ENCODE data around the gene B3GAT2. TPM values are rescaled to one million over a fixed set of nuclear protein-coding genes. Genes with fewer than 3 reads are reported as not detected.

B3GAT2 gene
- total RNA-seq, 2 donors from 2014 or later, result 0.07 TPM; not detected in 1

DNA sequence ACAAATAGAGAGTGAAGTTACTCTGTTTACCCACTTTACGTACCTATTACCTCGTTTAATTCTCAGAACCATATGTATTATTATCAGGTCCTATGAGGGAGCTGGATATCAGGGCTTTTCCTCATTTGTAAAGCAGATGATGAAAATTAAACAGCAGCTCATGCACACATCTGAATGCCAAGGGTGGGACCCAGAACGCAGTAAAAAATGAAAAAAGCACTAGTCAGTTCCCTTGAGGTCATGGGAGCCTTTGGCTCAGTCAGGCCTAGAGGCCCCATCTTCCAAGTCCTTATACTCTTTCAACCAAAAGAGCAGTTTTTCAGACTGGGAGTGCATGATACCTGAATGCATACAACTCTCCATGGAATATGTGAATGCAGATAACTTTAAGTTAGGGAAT, 23.0 kb downstream of the B3GAT2 start:
- H3K27me3 ChIP-seq, result no peaks in the 10 kb centered on the region
- TF ChIP-seq, protein P1, sequence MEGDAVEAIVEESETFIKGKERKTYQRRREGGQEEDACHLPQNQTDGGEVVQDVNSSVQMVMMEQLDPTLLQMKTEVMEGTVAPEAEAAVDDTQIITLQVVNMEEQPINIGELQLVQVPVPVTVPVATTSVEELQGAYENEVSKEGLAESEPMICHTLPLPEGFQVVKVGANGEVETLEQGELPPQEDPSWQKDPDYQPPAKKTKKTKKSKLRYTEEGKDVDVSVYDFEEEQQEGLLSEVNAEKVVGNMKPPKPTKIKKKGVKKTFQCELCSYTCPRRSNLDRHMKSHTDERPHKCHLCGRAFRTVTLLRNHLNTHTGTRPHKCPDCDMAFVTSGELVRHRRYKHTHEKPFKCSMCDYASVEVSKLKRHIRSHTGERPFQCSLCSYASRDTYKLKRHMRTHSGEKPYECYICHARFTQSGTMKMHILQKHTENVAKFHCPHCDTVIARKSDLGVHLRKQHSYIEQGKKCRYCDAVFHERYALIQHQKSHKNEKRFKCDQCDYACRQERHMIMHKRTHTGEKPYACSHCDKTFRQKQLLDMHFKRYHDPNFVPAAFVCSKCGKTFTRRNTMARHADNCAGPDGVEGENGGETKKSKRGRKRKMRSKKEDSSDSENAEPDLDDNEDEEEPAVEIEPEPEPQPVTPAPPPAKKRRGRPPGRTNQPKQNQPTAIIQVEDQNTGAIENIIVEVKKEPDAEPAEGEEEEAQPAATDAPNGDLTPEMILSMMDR (IDR thresholded peaks at IDR 0.05), result no peak
- no peaks in the 10 kb centered on the region for H3K36me3 ChIP-seq
- H3K4me1 ChIP-seq, result no peaks in the 10 kb centered on the region
- no peak overlapping the region for H3K4me3 ChIP-seq
- no peak for DNase-seq (ENCODE audit: low spot score)
- H3K27ac ChIP-seq, result no peak overlapping the region
- H3K9me3 ChIP-seq, result peaks cover 0 to 6% of the 10 kb centered on the region in 2 donors

DNA sequence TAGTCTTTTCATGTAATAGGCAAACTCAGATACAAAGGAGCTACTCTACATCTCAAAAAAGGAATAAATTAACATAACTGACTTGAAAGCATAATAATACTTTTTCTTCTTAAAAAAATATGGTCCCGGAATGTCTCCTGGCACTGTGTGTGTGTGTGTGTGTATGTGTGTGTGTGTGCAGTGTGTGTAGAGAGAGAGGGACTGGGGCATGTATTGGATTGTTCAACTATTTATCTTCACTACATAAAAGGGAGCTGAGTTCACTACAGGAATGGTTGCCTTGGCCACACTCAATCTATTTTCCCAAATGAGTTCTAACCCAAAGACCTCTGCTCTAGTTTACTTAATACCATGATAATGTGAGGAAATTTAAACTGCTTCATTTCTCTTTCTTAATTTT, 51.1 kb downstream of the B3GAT2 start:
- no peak overlapping the region for H3K4me3 ChIP-seq
- no peaks in the 10 kb centered on the region for H3K27me3 ChIP-seq
- no peaks in the 10 kb centered on the region for H3K36me3 ChIP-seq
- no peaks in the 10 kb centered on the region for H3K9me3 ChIP-seq
- no peak overlapping the region for H3K27ac ChIP-seq
- no peak for DNase-seq (ENCODE audit: low spot score)
- TF ChIP-seq, protein P1 (IDR thresholded peaks at IDR 0.05), result no peak
- H3K4me1 ChIP-seq, result no peaks in the 10 kb centered on the region

DNA sequence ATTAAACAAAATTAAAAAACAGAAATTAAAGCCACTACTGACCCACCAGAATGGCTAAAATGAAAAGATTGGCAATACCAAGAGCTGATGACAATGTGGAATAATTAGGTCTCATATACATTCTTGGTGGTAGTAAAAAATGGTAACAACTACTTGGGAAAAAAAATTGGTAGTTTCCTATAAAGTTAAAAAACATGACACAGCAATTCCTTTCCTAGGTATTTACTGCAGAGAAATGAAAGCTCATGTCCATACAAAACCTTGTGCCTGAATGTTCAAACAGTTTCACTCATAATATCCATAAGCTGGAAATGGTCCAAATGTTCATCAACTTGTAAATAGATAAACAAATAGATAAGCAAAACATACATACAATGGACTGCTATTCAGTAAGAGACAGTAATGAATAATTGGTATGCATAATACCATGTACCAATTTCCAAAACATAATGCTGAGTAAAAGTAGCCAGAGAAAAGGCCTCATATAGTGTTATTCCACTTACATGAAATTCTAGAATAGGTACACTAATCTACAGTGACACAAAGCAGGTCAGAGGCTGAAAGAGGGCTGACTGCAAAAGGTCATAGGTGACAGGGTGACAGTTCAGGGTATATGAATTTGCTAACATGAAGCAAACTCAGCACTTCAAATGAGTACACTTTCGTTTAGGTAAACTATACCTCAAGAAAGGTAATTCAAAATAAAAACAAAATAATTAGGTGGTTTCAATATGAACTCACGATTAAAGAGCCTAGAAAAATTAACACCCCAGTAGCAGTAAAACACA, 53.0 kb downstream of the B3GAT2 start:
- Histone ChIP-seq H3K4me1 (no peaks in the 10 kb centered on the region), H3K4me3 (no peak overlapping the region), H3K27ac (no peak overlapping the region), H3K27me3 (no peaks in the 10 kb centered on the region), H3K9me3 (no peaks in the 10 kb centered on the region), H3K36me3 (no peaks in the 10 kb centered on the region)
- TF ChIP-seq, protein P1 (IDR thresholded peaks at IDR 0.05), result no peak
- no peak for DNase-seq (ENCODE audit: low spot score)

DNA sequence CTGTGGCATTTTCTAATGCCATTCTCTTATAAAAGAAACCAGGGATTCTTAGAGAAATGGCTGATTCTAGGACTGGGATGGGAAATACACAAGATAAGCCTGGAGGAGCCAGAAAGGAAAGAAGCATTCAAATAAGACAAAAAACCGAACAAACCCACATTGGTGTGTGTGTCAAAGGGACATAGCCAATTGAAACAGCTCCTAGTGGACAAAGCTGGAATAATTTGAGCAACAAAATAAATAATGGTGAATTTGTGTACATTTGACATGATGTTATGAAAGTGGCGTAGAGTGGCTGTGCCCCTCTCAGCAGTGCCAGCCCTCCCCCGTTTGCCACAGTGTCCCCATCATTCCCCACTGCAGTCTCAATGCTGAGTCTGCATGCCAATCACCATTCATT, 55.5 kb downstream of the B3GAT2 start:
- Histone ChIP-seq H3K4me1 (no peaks in the 10 kb centered on the region), H3K4me3 (no peak overlapping the region), H3K36me3 (no peaks in the 10 kb centered on the region), H3K27ac (no peak overlapping the region), H3K9me3 (no peaks in the 10 kb centered on the region), H3K27me3 (no peaks in the 10 kb centered on the region)
- no peak for DNase-seq (ENCODE audit: low spot score)
- TF ChIP-seq, protein P1 (IDR thresholded peaks at IDR 0.05), result no peak

DNA sequence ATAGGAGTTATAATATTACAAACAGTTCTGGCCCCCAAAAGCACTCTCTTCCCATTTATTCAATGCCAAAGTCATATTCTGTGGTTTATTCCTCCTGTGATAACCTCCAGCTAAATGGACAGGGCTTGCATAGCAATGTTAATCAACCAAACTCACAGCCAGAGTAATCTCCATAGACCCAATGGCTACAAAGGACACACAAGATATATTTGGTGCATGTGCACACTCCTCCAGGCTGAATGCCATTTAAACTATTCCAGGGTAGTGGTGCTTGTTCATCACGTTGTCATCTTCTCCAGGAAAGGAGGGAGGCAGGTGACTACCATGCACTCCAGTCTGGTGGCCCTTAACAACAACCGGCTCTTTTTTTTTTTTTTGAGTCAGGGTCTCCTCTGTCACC, 56.8 kb downstream of the B3GAT2 start:
- H3K27me3 ChIP-seq, result no peaks in the 10 kb centered on the region
- H3K36me3 ChIP-seq, result no peaks in the 10 kb centered on the region
- no peak overlapping the region for H3K4me3 ChIP-seq
- TF ChIP-seq, protein P1 (IDR thresholded peaks at IDR 0.05), result no peak
- H3K4me1 ChIP-seq, result no peaks in the 10 kb centered on the region
- H3K27ac ChIP-seq, result no peak overlapping the region
- no peak for DNase-seq (ENCODE audit: low spot score)
- no peaks in the 10 kb centered on the region for H3K9me3 ChIP-seq

DNA sequence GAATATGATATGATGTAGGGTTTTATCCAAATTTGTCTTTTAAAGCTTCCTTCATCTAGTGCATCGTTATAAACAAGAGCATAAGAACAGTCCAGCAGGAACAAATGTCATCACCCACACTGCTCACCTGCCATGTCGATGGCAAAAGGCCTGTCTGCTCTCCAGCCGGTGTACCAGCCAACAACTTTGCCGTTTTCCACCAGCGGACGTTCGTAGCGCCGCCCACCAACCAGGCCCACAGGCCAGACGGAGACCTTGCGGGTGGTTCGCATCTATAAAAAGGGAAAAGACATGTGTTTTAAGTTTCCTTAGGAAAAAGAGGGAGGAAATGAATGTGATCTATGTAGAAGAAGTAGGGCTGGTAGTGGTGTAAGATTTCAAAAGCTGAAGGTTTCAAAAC, 62.9 kb downstream of the B3GAT2 start:
- Histone ChIP-seq H3K36me3 (no peaks in the 10 kb centered on the region), H3K4me3 (no peak overlapping the region), H3K4me1 (no peaks in the 10 kb centered on the region), H3K27me3 (no peaks in the 10 kb centered on the region), H3K27ac (no peak overlapping the region), H3K9me3 (no peaks in the 10 kb centered on the region)
- TF ChIP-seq, protein P1 (IDR thresholded peaks at IDR 0.05), result no peak
- DNase-seq (ENCODE audit: low spot score), result no peak

All from right atrium auricular region (tissue), 2 donors.